ENCODE measurements around the gene KRTAP5-6. TPM values are rescaled to one million over a fixed set of nuclear protein-coding genes. Genes with fewer than 3 reads are reported as not detected.

Gene KRTAP5-6
- total RNA-seq, 3 donors from 2014 or later: not detected

- Histone ChIP-seq H3K9me3 (peaks cover 0 to 10% of the 10 kb centered on the region in 2 donors), H3K27me3 (peaks cover 0 to 30% of the 10 kb centered on the region in 2 donors), H3K27ac (no peak overlapping the region), H3K4me1 (no peaks in the 10 kb centered on the region), H3K36me3 (no peaks in the 10 kb centered on the region), H3K4me3 (no peak overlapping the region)
- TF ChIP-seq POLR2AphosphoS5 (IDR thresholded peaks at IDR 0.05) (no peak), CTCF (IDR thresholded peaks at IDR 0.05) (no peak), POLR2A (IDR thresholded peaks at IDR 0.05) (no peak)
- peak in 1 of 2 donors; percentile 12 for DNase-seq (ENCODE audit: low spot score in 2 of 2)
- intact Hi-C loops (cut with DNase I; ENCODE audit: low total_unique reads): no loop called here
Observed at GRCh38 chr11:1739576-1739975, 42.6 kb downstream of the KRTAP5-6 start.

GRCh38 chr11:1740786-1741530 lies 44.0 kb downstream of the KRTAP5-6 start:
- DNase-seq (ENCODE audit: low spot score in 2 of 2): peak in 1 of 2 donors; percentile 17
- intact Hi-C loops (cut with DNase I; ENCODE audit: low total_unique reads): no loop called here
- TF ChIP-seq CTCF (IDR thresholded peaks at IDR 0.05): no peak
- TF ChIP-seq POLR2A (IDR thresholded peaks at IDR 0.05): no peak
- TF ChIP-seq POLR2AphosphoS5 (IDR thresholded peaks at IDR 0.05): no peak
- Histone ChIP-seq H3K27ac (no peak overlapping the region), H3K4me1 (no peaks in the 10 kb centered on the region), H3K36me3 (no peaks in the 10 kb centered on the region), H3K4me3 (no peak overlapping the region), H3K27me3 (peaks cover 0 to 17% of the 10 kb centered on the region in 2 donors), H3K9me3 (peaks cover 0 to 10% of the 10 kb centered on the region in 2 donors)

GRCh38 chr11:1741741-1742140 lies 44.7 kb downstream of the KRTAP5-6 start:
- TF ChIP-seq POLR2A (IDR thresholded peaks at IDR 0.05): no peak
- TF ChIP-seq POLR2AphosphoS5 (IDR thresholded peaks at IDR 0.05): no peak
- no peak for TF ChIP-seq CTCF (IDR thresholded peaks at IDR 0.05)
- no peak overlapping the region for H3K27ac ChIP-seq
- H3K27me3 ChIP-seq: peaks cover 0 to 14% of the 10 kb centered on the region in 2 donors
- H3K4me1 ChIP-seq: no peaks in the 10 kb centered on the region
- peaks cover 0 to 8% of the 10 kb centered on the region in 2 donors for H3K9me3 ChIP-seq
- no peak for DNase-seq (ENCODE audit: low spot score in 2 of 2)
- no peak overlapping the region for H3K4me3 ChIP-seq
- no peaks in the 10 kb centered on the region for H3K36me3 ChIP-seq
- intact Hi-C loops (cut with DNase I; ENCODE audit: low total_unique reads): no loop called here

GRCh38 chr11:1742371-1742770 lies 45.4 kb downstream of the KRTAP5-6 start:
- H3K27me3 ChIP-seq: peaks cover 0 to 12% of the 10 kb centered on the region in 2 donors
- TF ChIP-seq POLR2AphosphoS5 (IDR thresholded peaks at IDR 0.05) (no peak), CTCF (IDR thresholded peaks at IDR 0.05) (no peak), POLR2A (IDR thresholded peaks at IDR 0.05) (no peak)
- DNase-seq (ENCODE audit: low spot score in 2 of 2): peak in 1 of 2 donors; percentile 12
- no peaks in the 10 kb centered on the region for H3K4me1 ChIP-seq
- intact Hi-C loops (cut with DNase I; ENCODE audit: low total_unique reads): no loop called here
- H3K27ac ChIP-seq: no peak overlapping the region
- no peak overlapping the region for H3K4me3 ChIP-seq
- H3K36me3 ChIP-seq: no peaks in the 10 kb centered on the region
- H3K9me3 ChIP-seq: peaks cover 0 to 1% of the 10 kb centered on the region in 2 donors

- TF ChIP-seq POLR2AphosphoS5 (IDR thresholded peaks at IDR 0.05): no peak
- TF ChIP-seq POLR2A (IDR thresholded peaks at IDR 0.05): no peak
- TF ChIP-seq CTCF (IDR thresholded peaks at IDR 0.05): no peak
- intact Hi-C loops (cut with DNase I; ENCODE audit: low total_unique reads): no loop called here
- Histone ChIP-seq H3K4me1 (no peaks in the 10 kb centered on the region), H3K27me3 (peaks cover 0 to 8% of the 10 kb centered on the region in 2 donors), H3K9me3 (no peaks in the 10 kb centered on the region), H3K27ac (no peak overlapping the region), H3K4me3 (no peak overlapping the region), H3K36me3 (no peaks in the 10 kb centered on the region)
- DNase-seq (ENCODE audit: low spot score in 2 of 2): no peak
Observed at GRCh38 chr11:1742869-1743584, 46.0 kb downstream of the KRTAP5-6 start.
